Calu3 (cell line): ENCODE results near the gene VN1R5. TPM values are rescaled to one million over a fixed set of nuclear protein-coding genes. Genes with fewer than 3 reads are reported as not detected.
"Not testable (repeated sequence)": the region's sequence is repeated elsewhere in the genome, so short reads cannot be mapped to it uniquely, and the experiment has no call there.

Source experiments
- Bru-seq: library from RNA; stranded (reverse); fragments of 400-500 nt; gene quantifications from one replicate; lab custom pipeline; 2021; lab: Mats Ljungman, UMichigan
- BruChase-seq, 2 experiments: library from RNA; stranded (reverse); fragments of 400-500 nt; gene quantifications; one replicate each; lab custom pipeline; 2021; lab: Mats Ljungman, UMichigan
- BruUV-seq: library from RNA; stranded (reverse); fragments of 400-500 nt; replicated peaks from 2 replicates; lab custom pipeline; 2021; lab: Mats Ljungman, UMichigan
- CTCF ChIA-PET: fragments of 300-600 bp; sonication (Branson Sonifier 250); formaldehyde crosslinking; loops from one replicate; lab custom pipeline; 2022; ENCODE audit warnings: antibody characterized with exemption; lab: Charles Lee
- DNase-seq: peaks from one replicate; pipeline ENCODE4 v3.0.0; 2022
- H3K27ac Mint-ChIP-seq: one replicate; pipeline ENCODE4 v1.8.0; 2022; ENCODE audit warnings: mixed read lengths; ENCODE audit not compliant: unreplicated experiment
- H3K27me3 Mint-ChIP-seq: one replicate; pipeline ENCODE4 v1.8.0; 2022; ENCODE audit warnings: mixed read lengths; ENCODE audit not compliant: unreplicated experiment
- H3K36me3 Mint-ChIP-seq: one replicate; pipeline ENCODE4 v1.8.0; 2022; ENCODE audit warnings: mild to moderate bottlenecking, moderate library complexity, mixed read lengths; ENCODE audit not compliant: insufficient read depth, unreplicated experiment
- H3K4me1 Mint-ChIP-seq: one replicate; pipeline ENCODE4 v1.8.0; 2022; ENCODE audit warnings: mild to moderate bottlenecking, low read depth, mixed read lengths; ENCODE audit not compliant: unreplicated experiment
- H3K4me3 Mint-ChIP-seq: one replicate; pipeline ENCODE4 v1.8.0; 2022; ENCODE audit warnings: mild to moderate bottlenecking, low read depth, moderate library complexity, mixed read lengths; ENCODE audit not compliant: unreplicated experiment
- H3K9me3 Mint-ChIP-seq: one replicate; pipeline ENCODE4 v1.8.0; 2022; ENCODE audit warnings: low read depth, mixed read lengths; ENCODE audit not compliant: unreplicated experiment
- CTCF ChIP-seq: fragments of 200-600 bp; IDR thresholded peaks from one replicate; pipeline ENCODE4 v1.8.0; 2022; ENCODE audit warnings: antibody characterized with exemption; ENCODE audit not compliant: unreplicated experiment
- intact Hi-C: fragments of 100-400 bp; cut with micrococcal nuclease; formaldehyde crosslinking; loops from one replicate; pipeline ENCODE4 v1.10.0; 2022; ENCODE audit not compliant: unreplicated experiment
- long read RNA-seq: library from polyadenylated mRNA; stranded (forward); transcript quantifications from one replicate; pipeline ENCODE4 v2.0.0, GENCODE V29; 2022
- total RNA-seq: library from RNA; stranded (reverse); gene quantifications from 2 replicates; pipeline ENCODE4 v1.2.3, GENCODE V29; 2022

VN1R5 gene
- not detected in 2 replicates for total RNA-seq
- not detected for Bru-seq, nascent RNA
- not detected for BruChase-seq, experiment 1, labeled RNA remaining after a 6-hour chase
- not detected for BruChase-seq, experiment 2, labeled RNA remaining after a 2-hour chase
- long read RNA-seq = 0 reads

GRCh38 chr1:247255772-247256171 is at the start of gene VN1R5:
Gene VN1R5, plus strand, starts transcription at chr1:247256072.
- DNase-seq, intact Hi-C loops, H3K4me1 Mint-ChIP-seq, BruUV-seq, H3K36me3 Mint-ChIP-seq, CTCF ChIA-PET, H3K4me3 Mint-ChIP-seq, H3K27me3 Mint-ChIP-seq, H3K27ac Mint-ChIP-seq: not testable (repeated sequence)
- H3K9me3 Mint-ChIP-seq = peaks cover 20% of the 10 kb centered on the region

GRCh38 chr1:247209396-247209795 is 46.5 kb upstream of the VN1R5 start:
- no peaks in the 10 kb centered on the region for H3K27me3 Mint-ChIP-seq
- TSS peak; percentile 52 for BruUV-seq
- DNase-seq = no peak
- no peak for TF ChIP-seq CTCF
- CTCF ChIA-PET = interaction anchor here (0.5 to 0.6 kb wide), 2 partner anchors 16 to 346 kb away, joined by 3 to 4 read pairs; no protein-coding TSS in a partner anchor
- H3K36me3 Mint-ChIP-seq = peaks cover 32% of the 10 kb centered on the region
- H3K27ac Mint-ChIP-seq = peak overlapping the region; percentile 85
- peaks cover 12% of the 10 kb centered on the region for H3K4me1 Mint-ChIP-seq
- peak overlapping the region; percentile 83 for H3K4me3 Mint-ChIP-seq
- H3K9me3 Mint-ChIP-seq = peaks cover 14% of the 10 kb centered on the region
- intact Hi-C loops = no loop called here

GRCh38 chr1:247210062-247210375 is 45.9 kb upstream of the VN1R5 start:
- peaks cover 16% of the 10 kb centered on the region for H3K9me3 Mint-ChIP-seq
- no peaks in the 10 kb centered on the region for H3K27me3 Mint-ChIP-seq
- peaks cover 12% of the 10 kb centered on the region for H3K4me1 Mint-ChIP-seq
- H3K36me3 Mint-ChIP-seq = peaks cover 32% of the 10 kb centered on the region
- no peak for DNase-seq
- peak overlapping the region; percentile 83 for H3K4me3 Mint-ChIP-seq
- no peak for TF ChIP-seq CTCF
- H3K27ac Mint-ChIP-seq = peak overlapping the region; percentile 85
- no TSS peak for BruUV-seq
- CTCF ChIA-PET = interaction anchor here (0.5 to 0.6 kb wide), 2 partner anchors 17 to 347 kb away, joined by 3 to 4 read pairs; no protein-coding TSS in a partner anchor
- intact Hi-C loops = loop anchor here (5.0 kb wide), 1 partner anchor 122 kb away; the partner anchor contains the start of gene ZNF496

GRCh38 chr1:247210376-247211117 is 45.3 kb upstream of the VN1R5 start:
- Mint-ChIP-seq H3K9me3 (peaks cover 17% of the 10 kb centered on the region), H3K4me1 (peaks cover 12% of the 10 kb centered on the region), H3K27ac (peak overlapping the region; percentile 85), H3K4me3 (peak overlapping the region; percentile 83), H3K27me3 (no peaks in the 10 kb centered on the region), H3K36me3 (peaks cover 32% of the 10 kb centered on the region)
- intact Hi-C loops = loop anchor here (5.0 kb wide), 1 partner anchor 122 kb away; the partner anchor contains the start of gene ZNF496
- CTCF ChIA-PET = no interaction called here
- no TSS peak for BruUV-seq
- DNase-seq = peak; percentile 99
- TF ChIP-seq CTCF = no peak
